GM18511 (cell line): ENCODE data around the gene YKT6.

Source experiments
- ATAC-seq: cut with Tn5 transposase; IDR thresholded peaks from one replicate; pipeline ENCODE4 v1.9.1; 2021; ENCODE audit warnings: mild to moderate bottlenecking, moderate library complexity; ENCODE audit not compliant: unreplicated experiment

The YKT6 gene

GRCh38 chr7:44257618-44258422, 57.0 kb downstream of the YKT6 start:
- peak; percentile 92 for ATAC-seq

- no peak for ATAC-seq
Measured at GRCh38 chr7:44258423-44258760, 57.6 kb downstream of the YKT6 start.

GRCh38 chr7:44258865-44259546, 58.2 kb downstream of the YKT6 start:
- ATAC-seq: no peak

GRCh38 chr7:44259547-44260457, 59.0 kb downstream of the YKT6 start:
- ATAC-seq: no peak

- no peak for ATAC-seq
Measured at GRCh38 chr7:44261240-44261639, 60.5 kb downstream of the YKT6 start.

GRCh38 chr7:44262031-44262430, 61.3 kb downstream of the YKT6 start:
- ATAC-seq: no peak

GRCh38 chr7:44263326-44264082, 62.7 kb downstream of the YKT6 start:
- no peak for ATAC-seq
